H1 (cell line): ENCODE measurements around the gene GMPR2. TPM values are rescaled to one million over a fixed set of nuclear protein-coding genes. Genes with fewer than 3 reads are reported as not detected.

Experiments
- CTCF ChIA-PET: fragments of 300-600 bp; sonication (Branson Sonifier 250); formaldehyde crosslinking; loops from one replicate; lab custom pipeline; 2021; ENCODE audit not compliant: partially characterized antibody; lab: Charles Lee
- POLR2A ChIA-PET: fragments of 300-600 bp; sonication (Branson Sonifier 250); formaldehyde crosslinking; loops from one replicate; lab custom pipeline; 2021; ENCODE audit warnings: inconsistent platforms; ENCODE audit not compliant: partially characterized antibody; lab: Charles Lee
- DNase-seq, 2 experiments: peaks; one replicate each; pipeline versions ENCODE4 v3.0.0 to v3.0.0-alpha.2; 2010 to 2022; ENCODE audit warnings: low spot score in 2 of 2, low read depth in 1 of 2, mixed read lengths in 1 of 2
- FAIRE-seq: peaks from 2 replicates; lab custom pipeline; 2011; peaks lifted over from hg19 to GRCh38; lab: Jason Lieb, UNC
- H2AFZ ChIP-seq: 2 replicates; pipeline ENCODE4 v1.8.1; 2012; ENCODE audit warnings: low read length, inconsistent platforms
- H2AK5ac ChIP-seq: 2 replicates; pipeline ENCODE4 v1.6.1; 2013; ENCODE audit warnings: low read depth, low read length
- H2BK120ac ChIP-seq: replicated peaks from 2 replicates; pipeline ENCODE3; 2013; ENCODE audit warnings: low read depth, low read length, inconsistent platforms
- H2BK12ac ChIP-seq: 2 replicates; pipeline ENCODE4 v1.6.1; 2013; ENCODE audit warnings: low read depth, low read length
- H2BK15ac ChIP-seq: 2 replicates; pipeline ENCODE4 v1.6.1; 2013; ENCODE audit warnings: low read length
- H2BK20ac ChIP-seq: 2 replicates; pipeline ENCODE4 v1.6.1; 2013; ENCODE audit warnings: low read length
- H2BK5ac ChIP-seq: 2 replicates; pipeline ENCODE4 v1.6.1; 2013; ENCODE audit warnings: low read depth, low read length
- H3K14ac ChIP-seq: 2 replicates; pipeline ENCODE4 v1.6.1; 2013; ENCODE audit warnings: inconsistent platforms; ENCODE audit not compliant: insufficient read length
- H3K18ac ChIP-seq: 2 replicates; pipeline ENCODE4 v1.6.1; 2013; ENCODE audit warnings: low read length; ENCODE audit errors: extremely low read depth
- H3K23ac ChIP-seq: 2 replicates; pipeline ENCODE4 v1.6.1; 2013; ENCODE audit warnings: inconsistent platforms; ENCODE audit not compliant: insufficient read length
- H3K23me2 ChIP-seq: 2 replicates; pipeline ENCODE4 v1.6.1; 2013; ENCODE audit warnings: low read depth, low read length
- H3K27ac ChIP-seq: 2 replicates; pipeline ENCODE4 v1.6.1; 2011; ENCODE audit warnings: low read depth, low read length, inconsistent platforms
- H3K27me3 ChIP-seq, 4 experiments: replicated peaks in 1 of 4; 1 replicate in 1 of 4; 2 replicates in 3 of 4; pipeline versions ENCODE4 v1.6.1 to v1.8.1; 2011 to 2013; ENCODE audit warnings: low read length in 3 of 4, mild to moderate bottlenecking in 3 of 4, inconsistent platforms in 2 of 4, mixed read lengths in 2 of 4, moderate library complexity in 1 of 4; ENCODE audit not compliant: control insufficient read depth in 3 of 4, insufficient read depth in 3 of 4; ENCODE audit errors: extremely low read depth in 1 of 4
- H3K36me3 ChIP-seq, 4 experiments: 2 replicates each; pipeline versions ENCODE4 v1.6.1 to v1.8.1; 2011 to 2013; ENCODE audit warnings: mild to moderate bottlenecking in 4 of 4, low read length in 3 of 4, moderate library complexity in 2 of 4, control low read depth in 1 of 4, inconsistent platforms in 1 of 4; ENCODE audit not compliant: insufficient read depth in 4 of 4, control insufficient read depth in 2 of 4
- H3K4ac ChIP-seq: replicated peaks from 2 replicates; pipeline ENCODE3; 2013; ENCODE audit warnings: low read length, low read depth, mixed read lengths, inconsistent platforms; ENCODE audit not compliant: insufficient read length
- H3K4me1 ChIP-seq, 4 experiments: replicated peaks in 1 of 4; 1 replicate in 1 of 4; 2 replicates in 3 of 4; pipeline versions ENCODE4 v1.6.1 to v1.8.1; 2011 to 2013; ENCODE audit warnings: low read length in 3 of 4, inconsistent platforms in 2 of 4, mixed read lengths in 1 of 4; ENCODE audit not compliant: insufficient read depth in 4 of 4, control insufficient read depth in 3 of 4
- H3K4me2 ChIP-seq, 2 experiments: 2 replicates each; pipeline versions ENCODE4 v1.6.1 to v1.8.1; 2011 to 2013; ENCODE audit warnings: low read depth in 2 of 2, low read length in 2 of 2, control low read depth in 1 of 2, inconsistent platforms in 1 of 2, mild to moderate bottlenecking in 1 of 2; ENCODE audit not compliant: insufficient read depth in 1 of 2
- H3K4me3 ChIP-seq, 4 experiments: fragments of 200-600, 300-600 bp in 1 of 4; sonication (generic), shearing (Covaris generic), sonication (Bioruptor Twin) in 1 of 4; 2 replicates each; pipeline versions ENCODE4 v1.5.1 to v1.8.1; 2011 to 2016; ENCODE audit warnings: low read length in 4 of 4, low read depth in 3 of 4, control low read depth in 2 of 4, inconsistent platforms in 2 of 4, mild to moderate bottlenecking in 2 of 4, mixed read lengths in 1 of 4, moderate library complexity in 1 of 4; ENCODE audit not compliant: insufficient read depth in 2 of 4; ENCODE audit errors: extremely low read depth in 1 of 4
- H3K56ac ChIP-seq: replicated peaks from 2 replicates; pipeline ENCODE3; 2013; ENCODE audit warnings: low read depth, mild to moderate bottlenecking, mixed read lengths, low read length, inconsistent platforms; ENCODE audit not compliant: insufficient read length
- H3K79me1 ChIP-seq: 2 replicates; pipeline ENCODE4 v1.6.1; 2013; ENCODE audit warnings: low read depth, low read length, control low read depth
- H3K79me2 ChIP-seq, 2 experiments: 2 replicates each; pipeline versions ENCODE4 v1.6.1 to v1.8.1; 2012 to 2013; ENCODE audit warnings: low read length in 2 of 2, mild to moderate bottlenecking in 2 of 2, inconsistent platforms in 1 of 2; ENCODE audit not compliant: insufficient read depth in 2 of 2, control insufficient read depth in 1 of 2
- H3K9ac ChIP-seq, 4 experiments: replicated peaks in 1 of 4; 1 replicate in 1 of 4; 2 replicates in 3 of 4; pipeline versions ENCODE4 v1.6.1 to v1.8.1; 2011 to 2013; ENCODE audit warnings: low read depth in 3 of 4, low read length in 3 of 4, control low read depth in 2 of 4, mild to moderate bottlenecking in 2 of 4, moderate library complexity in 2 of 4, inconsistent platforms in 1 of 4; ENCODE audit errors: extremely low read depth in 1 of 4
- H3K9me3 ChIP-seq, 2 experiments: 2 replicates each; pipeline versions ENCODE4 v1.6.1 to v1.8.1; 2012 to 2013; ENCODE audit warnings: mild to moderate bottlenecking in 2 of 2, moderate library complexity in 2 of 2, control low read depth in 1 of 2, inconsistent platforms in 1 of 2, low read depth in 1 of 2, low read length in 1 of 2, mixed read lengths in 1 of 2; ENCODE audit not compliant: insufficient read depth in 2 of 2
- H4K20me1 ChIP-seq, 2 experiments: replicated peaks in 1 of 2; 2 replicates each; pipeline versions ENCODE3 to v1.8.1; 2011 to 2013; ENCODE audit warnings: inconsistent platforms in 2 of 2, low read length in 2 of 2, mild to moderate bottlenecking in 1 of 2; ENCODE audit not compliant: insufficient read depth in 2 of 2, control insufficient read depth in 1 of 2
- H4K5ac ChIP-seq: 2 replicates; pipeline ENCODE4 v1.6.1; 2013; ENCODE audit warnings: low read length, low read depth, mixed read lengths, inconsistent platforms; ENCODE audit not compliant: insufficient read length
- H4K8ac ChIP-seq: 2 replicates; pipeline ENCODE4 v1.8.0; 2013; ENCODE audit warnings: mild to moderate bottlenecking, moderate library complexity, low read length, inconsistent platforms; ENCODE audit not compliant: insufficient read depth; ENCODE audit errors: extremely low read depth
- H4K91ac ChIP-seq: replicated peaks from 2 replicates; pipeline ENCODE3; 2013; ENCODE audit warnings: low read length, mixed read lengths, inconsistent platforms; ENCODE audit not compliant: insufficient read length
- ATF2 ChIP-seq: IDR thresholded peaks from 2 replicates; pipeline ENCODE4 v1.6.1; 2012; ENCODE audit warnings: low read length, inconsistent platforms
- CTCF ChIP-seq, 3 experiments: IDR thresholded peaks; 1 replicate in 2 of 3; 2 replicates in 1 of 3; pipeline versions ENCODE4 v1.5.1 to v1.6.1; 2011; ENCODE audit warnings: low read length in 3 of 3, mild to moderate bottlenecking in 3 of 3, inconsistent platforms in 2 of 3, low read depth in 1 of 3, moderate library complexity in 1 of 3; ENCODE audit not compliant: insufficient read depth in 1 of 3; ENCODE audit errors: control extremely low read depth in 1 of 3
- E2F6 ChIP-seq: IDR thresholded peaks from 2 replicates; pipeline ENCODE4 v1.6.1; 2012; ENCODE audit warnings: inconsistent platforms
- EGR1 ChIP-seq: IDR thresholded peaks from 2 replicates; pipeline ENCODE4 v1.6.1; 2011; ENCODE audit warnings: low read depth, low read length, borderline replicate concordance
- JUN ChIP-seq: IDR thresholded peaks from 2 replicates; pipeline ENCODE4 v1.6.1; 2011; ENCODE audit warnings: low read depth, mild to moderate bottlenecking, improper control_type of control experiment, low read length
- NRF1 ChIP-seq: IDR thresholded peaks from 2 replicates; pipeline ENCODE4 v1.6.1; 2011; ENCODE audit warnings: mild to moderate bottlenecking, low read depth, low read length, improper control_type of control experiment
- RXRA ChIP-seq: IDR thresholded peaks from 2 replicates; pipeline ENCODE4 v1.6.1; 2011; ENCODE audit warnings: low read depth, mild to moderate bottlenecking, low read length, moderate library complexity; ENCODE audit not compliant: insufficient read depth
- TAF1 ChIP-seq: IDR thresholded peaks from 2 replicates; pipeline ENCODE4 v1.6.1; 2011; ENCODE audit warnings: mild to moderate bottlenecking, low read depth, low read length
- WGBS, 2 experiments: shearing (Covaris generic) in 1 of 2; methylation state at CpG; one replicate each; pipeline versions ENCODE4 v1.1.6 to v1.1.7; 2013 to 2015; ENCODE audit warnings: low lambda C conversion rate in 2 of 2, mixed read lengths in 2 of 2, inconsistent platforms in 1 of 2, low coverage in 1 of 2, missing lambda C conversion rate in 1 of 2; ENCODE audit not compliant: insufficient replicate concordance in 2 of 2, insufficient coverage in 1 of 2, insufficient read length in 1 of 2; ENCODE audit errors: extremely low coverage in 1 of 2, missing lambda C conversion rate in 1 of 2; 5-methylcytosine and 5-hydroxymethylcytosine counted together
- polyA plus RNA-seq, 7 experiments: library from polyadenylated mRNA; depleted of rRNA in 3 of 7; stranded (reverse) in 5 of 7; unstranded in 2 of 7; fragments of >200 nt in 5 of 7; fragments of 200-250 nt in 2 of 7; gene quantifications; 1 replicate in 5 of 7; 2 replicates in 1 of 7; 4 replicates in 1 of 7; pipeline versions ENCODE4 v1.2.1 to v1.2.3, GENCODE V29; 2011 to 2013; ENCODE audit warnings: missing spikeins in 2 of 7, mixed read lengths in 2 of 7
- total RNA-seq: library from RNA; stranded (reverse); fragmentation: NEBNext Ultra II Directional; extraction: Animal tissue kit (Norgen Biotek cat#: 25700); gene quantifications from 2 replicates; pipeline ENCODE4 v1.2.1, GENCODE V29; 2021

The GMPR2 gene
- total and polyA plus RNA-seq, 2 of the 8 experiments (the other 6 are each of a cell fraction or from before 2014, with no cell fraction given), result 61.6 to 85.3 TPM

- H3K36me3 ChIP-seq, result peaks cover 0 to 8% (median 0%) of the 10 kb centered on the region in 4 experiments; a peak in 1 of 8 replicates
- no peak for TF ChIP-seq NRF1
- TF ChIP-seq EGR1, result no peak
- TF ChIP-seq TAF1, result no peak
- no peak for TF ChIP-seq ATF2
- no peak for TF ChIP-seq JUN
- TF ChIP-seq E2F6, result no peak
- no peak for TF ChIP-seq CTCF (IDR thresholded peaks at IDR 0.05; ENCODE audit: control extremely low read depth in 1 of 3, insufficient read depth in 1 of 3, low read depth in 1 of 3, low read length in 3 of 3)
- no peak for TF ChIP-seq RXRA
Observed at GRCh38 chr14:24228902-24229301, 3.8 kb upstream of the GMPR2 start.

More at GRCh38 chr14:24228902-24229301, 3.8 kb upstream of the GMPR2 start:
- Histone ChIP-seq H3K56ac (no peak overlapping the region), H3K27me3 (no peaks in the 10 kb centered on the region), H3K9ac (no peak overlapping the region), H4K5ac (no peak overlapping the region), H2BK120ac (no peak overlapping the region), H3K27ac (no peak overlapping the region), H3K4me2 (no peak overlapping the region), H3K23ac (no peak overlapping the region), H4K20me1 (peaks cover 2% of the 10 kb centered on the region in 2 experiments), H3K79me2 (peaks cover 3 to 70% of the 10 kb centered on the region in 2 experiments; a peak in 2 of 4 replicates), H3K18ac (no peak overlapping the region), H3K14ac (no peak overlapping the region), H3K9me3 (no peaks in the 10 kb centered on the region), H3K4me1 (peaks cover 2 to 14% (median 4%) of the 10 kb centered on the region in 4 experiments; a peak in 5 of 7 replicates), H2BK5ac (no peak overlapping the region), H3K23me2 (peaks cover 11% of the 10 kb centered on the region), H2AK5ac (no peak overlapping the region), H2BK15ac (no peak overlapping the region), H3K4ac (no peak overlapping the region), H2BK12ac (no peak overlapping the region), H3K4me3 (no peak overlapping the region), H2AFZ (no peak overlapping the region), H2BK20ac (no peak overlapping the region), H4K91ac (no peak overlapping the region), H3K79me1 (no peaks in the 10 kb centered on the region; the same call in 1 of the 2 replicates), H4K8ac (no peak overlapping the region)
- FAIRE-seq (no peak), DNase-seq (no peak)
- POLR2A ChIA-PET, result interaction anchor here (0.9 to 2.0 kb wide), 5 partner anchors 13 to 50 kb away, joined by 3 to 8 read pairs (median 4); partner anchors contain the start of genes CHMP4A and MDP1
- CTCF ChIA-PET, result interaction anchor here (0.6 to 2.7 kb wide), 7 partner anchors 12 to 171 kb away, joined by 3 to 17 read pairs (median 4); partner anchors contain the start of genes MDP1 and TINF2
- WGBS, 2 experiments, result 33% methylated on average over 1 of the region's 1 CpG; no CpG with 5 or more reads in 1 of the 2 experiments
